Liver (tissue), 3 donors: Measurements from ENCODE around the gene SGSH.

ENCODE experiments used
- ATF3 ChIP-seq: IDR thresholded peaks from 2 replicates; pipeline ENCODE4 v1.6.1; 2016; ENCODE audit warnings: antibody characterized with exemption
- CTCF ChIP-seq: fragments of 150-350 bp; IDR thresholded peaks from 2 replicates; pipeline ENCODE4 v1.5.1; 2017; ENCODE audit warnings: improper control_type of control experiment, low read depth, low read length; ENCODE audit not compliant: missing input control
- EGR1 ChIP-seq, 2 donors: IDR thresholded peaks; 2 replicates each; pipeline ENCODE4 v1.6.1; 2016 to 2018; ENCODE audit warnings: antibody characterized with exemption in 2 of 2, low read depth in 2 of 2
- GABPA ChIP-seq, 2 donors: IDR thresholded peaks in 1 of 2; conservative IDR thresholded peaks in 1 of 2; 2 replicates each; pipeline ENCODE4 v1.6.1; 2016; ENCODE audit warnings: antibody characterized with exemption in 2 of 2, mild to moderate bottlenecking in 1 of 2, moderate library complexity in 1 of 2
- MAX ChIP-seq: IDR thresholded peaks from 2 replicates; pipeline ENCODE4 v1.6.1; 2016; ENCODE audit warnings: antibody characterized with exemption
- RAD21 ChIP-seq, 2 donors: IDR thresholded peaks; 2 replicates each; pipeline ENCODE4 v1.6.1; 2016; ENCODE audit warnings: antibody characterized with exemption in 2 of 2, mild to moderate bottlenecking in 2 of 2
- SP1 ChIP-seq: IDR thresholded peaks from 2 replicates; pipeline ENCODE4 v1.6.1; 2018; ENCODE audit warnings: antibody characterized with exemption, mild to moderate bottlenecking
- YY1 ChIP-seq: IDR thresholded peaks from 2 replicates; pipeline ENCODE4 v1.6.1; 2016; ENCODE audit warnings: antibody characterized with exemption, mild to moderate bottlenecking
- ZBTB33 ChIP-seq: IDR thresholded peaks from 2 replicates; pipeline ENCODE4 v1.6.1; 2016; ENCODE audit warnings: antibody characterized with exemption
- donor health status: healthy.
- donor health status: healthy.

- TF ChIP-seq CTCF (no peak), MAX (no peak), GABPA (IDR thresholded peaks at IDR 0.05 in 1 of 2, conservative IDR thresholded peaks at IDR 0.05 in 1 of 2) (no peak), YY1 (no peak), ATF3 (no peak), SP1 (no peak), RAD21 (IDR thresholded peaks at IDR 0.05) (no peak), EGR1 (IDR thresholded peaks at IDR 0.05; ENCODE audit: low read depth in 2 of 2) (no peak), ZBTB33 (no peak)
These were observed 38.7 kb downstream of the SGSH start for GRCh38 chr17:80181431-80181830.
